Central memory CD4-positive, alpha-beta T cell (primary cell): ENCODE results near the gene FRAT1.
"Not testable (repeated sequence)": the region's sequence is repeated elsewhere in the genome, so short reads cannot be mapped to it uniquely, and the experiment has no call there.

ENCODE experiments used
- DNase-seq: peaks from one replicate; pipeline ENCODE4 v3.0.0; 2022
- total RNA-seq, 3 experiments: gene quantifications; one replicate each; lab custom pipeline; 2026; lab: John Stamatoyannopoulos, UW

FRAT1 gene
- total RNA-seq: 1.2 to 35.1 (median 26.4) reads per million in 3 experiments

DNA sequence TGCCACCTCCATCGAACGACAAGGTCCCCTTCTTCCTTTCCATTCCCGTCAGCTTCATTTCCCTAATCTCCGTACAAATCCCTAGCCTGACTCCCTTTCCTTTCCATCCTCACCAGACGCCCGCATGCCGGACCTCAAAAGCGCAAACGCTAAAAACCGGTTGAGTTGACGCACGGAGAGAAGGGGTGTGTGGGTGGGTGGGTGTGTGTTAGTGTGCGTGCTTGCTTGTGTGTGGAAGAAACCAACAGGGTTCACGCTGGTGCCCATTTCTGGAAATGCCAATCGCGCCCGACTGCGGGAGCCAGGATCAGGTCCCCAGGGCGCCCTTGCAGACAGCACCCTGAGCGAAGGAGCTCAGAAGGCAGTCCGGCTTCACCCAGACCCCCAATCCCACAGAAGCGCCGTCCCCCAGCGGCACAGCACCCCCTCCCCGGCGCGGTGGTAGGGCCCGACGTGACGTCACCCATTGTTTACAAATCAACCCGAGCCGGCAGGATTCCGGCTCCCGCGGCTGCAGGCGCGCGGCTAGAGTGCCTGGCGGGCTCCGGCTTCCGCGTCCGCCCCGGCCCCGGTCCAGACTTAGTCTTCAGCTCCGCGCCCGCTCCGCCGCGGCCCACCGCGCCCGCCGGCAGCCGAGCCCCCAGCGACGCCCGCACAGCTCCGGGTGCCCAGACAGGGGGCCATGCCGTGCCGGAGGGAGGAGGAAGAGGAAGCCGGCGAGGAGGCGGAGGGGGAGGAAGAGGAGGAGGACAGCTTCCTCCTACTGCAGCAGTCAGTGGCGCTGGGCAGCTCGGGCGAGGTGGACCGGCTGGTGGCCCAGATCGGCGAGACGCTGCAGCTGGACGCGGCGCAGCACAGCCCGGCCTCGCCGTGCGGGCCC lies at the start of gene FRAT1:
Gene FRAT1 (plus strand): TSS at position 500 of the 880 bp plus-strand sequence. CDS start 183 bp downstream, at position 683.
- peak; percentile 92 for DNase-seq

- DNase-seq: no peak
Measured at GRCh38 chr10:97270523-97271154, 48.4 kb upstream of the FRAT1 start.

- DNase-seq: no peak
Measured at GRCh38 chr10:97273700-97274099, 45.4 kb upstream of the FRAT1 start.

GRCh38 chr10:97274828-97275227 lies 44.2 kb upstream of the FRAT1 start:
- no peak for DNase-seq

GRCh38 chr10:97277551-97277950 lies 41.5 kb upstream of the FRAT1 start:
- no peak for DNase-seq

DNA sequence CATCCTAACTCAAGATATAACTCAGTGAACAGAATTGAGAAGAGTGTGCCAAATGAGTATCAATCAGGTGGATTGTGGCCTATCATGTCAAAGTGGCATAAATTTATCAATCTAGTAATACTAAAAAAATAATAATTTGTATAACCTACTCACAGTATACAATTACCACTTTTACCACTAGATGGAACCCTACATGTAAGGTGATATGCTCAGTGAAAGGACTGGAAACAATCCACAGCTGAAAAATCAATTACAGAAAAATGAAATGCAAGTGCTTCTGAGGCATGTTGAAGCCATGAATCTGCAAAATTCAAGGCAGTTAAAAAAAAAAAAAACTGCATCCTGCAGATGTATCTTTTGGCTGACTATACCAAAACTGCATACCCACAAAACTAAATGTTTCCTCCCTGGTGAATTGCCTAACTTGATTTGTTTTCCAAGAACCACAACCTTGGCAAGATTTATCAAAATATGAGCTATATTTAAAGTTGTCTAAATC lies 40.5 kb upstream of the FRAT1 start:
- DNase-seq: peak; percentile 41

GRCh38 chr10:97279121-97279815 lies 39.8 kb upstream of the FRAT1 start:
- no peak for DNase-seq

DNA sequence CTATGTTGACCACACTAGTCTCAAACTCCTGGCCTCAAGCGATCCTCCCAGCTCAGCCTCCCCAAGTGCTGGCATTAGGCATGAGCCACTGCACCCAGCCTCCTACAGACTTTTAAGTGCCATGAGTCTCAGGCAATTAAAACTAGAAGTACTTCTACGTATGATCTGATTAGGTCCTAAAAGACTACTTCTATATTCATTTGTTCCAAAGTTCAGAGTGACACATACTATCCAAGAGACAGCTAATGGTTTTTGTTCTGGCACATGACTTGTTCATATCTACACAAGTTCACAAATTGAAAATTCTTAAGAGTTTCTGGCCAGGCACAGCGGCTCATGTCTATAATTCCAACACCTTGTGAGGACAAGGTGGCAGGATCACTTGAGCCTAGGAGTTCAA lies 38.3 kb upstream of the FRAT1 start:
- no peak for DNase-seq

GRCh38 chr10:97290076-97290475 lies 29.0 kb upstream of the FRAT1 start:
- DNase-seq: not testable (repeated sequence)

DNA sequence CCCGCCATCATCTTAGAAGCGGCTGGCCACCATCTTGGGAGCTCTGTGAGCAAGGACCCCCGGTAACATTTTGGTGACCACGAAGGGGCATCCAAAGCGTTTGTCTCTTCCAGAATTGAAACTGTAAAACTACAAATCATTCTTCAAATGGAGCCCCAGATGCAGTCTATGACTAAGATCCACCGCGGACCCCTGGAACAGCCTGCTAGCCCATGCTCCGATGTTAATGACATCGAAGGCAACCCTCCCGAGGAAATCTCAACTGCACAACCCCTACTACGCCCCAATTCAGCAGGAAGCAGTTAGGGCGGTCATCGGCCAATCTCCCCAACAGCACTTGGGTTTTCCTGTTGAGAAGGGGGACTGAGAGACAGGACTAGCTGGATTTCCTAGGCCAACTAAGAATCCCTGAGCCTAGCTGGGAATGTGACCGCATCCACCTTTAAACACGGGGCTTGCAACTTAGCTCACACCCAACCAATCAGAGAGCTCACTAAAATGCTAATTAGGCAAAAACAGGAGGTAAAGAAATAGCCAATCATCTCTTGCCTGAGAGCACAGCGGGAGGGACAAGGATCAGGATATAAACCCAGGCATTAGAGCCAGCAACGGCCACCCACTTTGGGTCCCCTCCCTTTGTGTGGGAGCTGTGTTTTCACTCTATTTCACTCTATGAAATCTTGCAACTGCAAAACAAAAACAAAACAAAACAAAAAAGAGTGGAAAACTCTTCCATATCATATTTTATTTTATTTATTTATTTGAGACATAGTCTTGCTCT lies 28.3 kb upstream of the FRAT1 start:
- DNase-seq: not testable (repeated sequence)

DNA sequence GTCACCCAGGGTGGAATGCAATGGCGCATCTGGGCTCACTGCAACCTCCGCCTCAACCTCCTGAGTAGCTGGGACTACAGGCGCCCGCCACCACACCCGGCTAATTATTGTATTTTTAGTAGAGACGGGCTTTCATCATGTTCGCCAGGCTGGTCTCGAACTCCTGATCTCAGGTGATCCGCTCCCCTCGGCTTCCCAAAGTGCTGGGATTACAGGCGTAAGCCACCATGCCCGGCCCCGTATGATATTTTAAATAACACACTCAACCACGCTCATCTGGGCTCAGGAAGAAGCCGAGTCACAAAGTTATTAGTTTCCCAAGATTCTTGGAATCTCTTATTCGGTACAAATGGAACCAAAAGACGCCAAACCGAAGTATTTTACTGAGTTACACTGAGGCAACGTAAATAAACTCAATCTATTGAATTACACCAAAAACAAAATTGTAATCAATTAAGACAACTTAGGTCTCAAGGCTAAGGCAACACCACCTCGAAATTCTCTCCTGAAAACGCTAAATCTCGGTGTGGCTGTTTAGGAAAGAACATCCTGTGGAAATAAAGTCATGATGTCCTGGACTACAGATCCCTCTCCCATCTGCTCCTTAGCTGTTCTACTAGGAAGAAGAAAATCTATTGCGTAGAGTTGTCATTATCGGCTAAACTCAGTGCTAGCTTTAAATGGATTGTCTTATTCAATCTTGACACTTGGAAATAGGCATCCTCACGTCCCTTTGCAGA lies 27.5 kb upstream of the FRAT1 start:
- no peak for DNase-seq

DNA sequence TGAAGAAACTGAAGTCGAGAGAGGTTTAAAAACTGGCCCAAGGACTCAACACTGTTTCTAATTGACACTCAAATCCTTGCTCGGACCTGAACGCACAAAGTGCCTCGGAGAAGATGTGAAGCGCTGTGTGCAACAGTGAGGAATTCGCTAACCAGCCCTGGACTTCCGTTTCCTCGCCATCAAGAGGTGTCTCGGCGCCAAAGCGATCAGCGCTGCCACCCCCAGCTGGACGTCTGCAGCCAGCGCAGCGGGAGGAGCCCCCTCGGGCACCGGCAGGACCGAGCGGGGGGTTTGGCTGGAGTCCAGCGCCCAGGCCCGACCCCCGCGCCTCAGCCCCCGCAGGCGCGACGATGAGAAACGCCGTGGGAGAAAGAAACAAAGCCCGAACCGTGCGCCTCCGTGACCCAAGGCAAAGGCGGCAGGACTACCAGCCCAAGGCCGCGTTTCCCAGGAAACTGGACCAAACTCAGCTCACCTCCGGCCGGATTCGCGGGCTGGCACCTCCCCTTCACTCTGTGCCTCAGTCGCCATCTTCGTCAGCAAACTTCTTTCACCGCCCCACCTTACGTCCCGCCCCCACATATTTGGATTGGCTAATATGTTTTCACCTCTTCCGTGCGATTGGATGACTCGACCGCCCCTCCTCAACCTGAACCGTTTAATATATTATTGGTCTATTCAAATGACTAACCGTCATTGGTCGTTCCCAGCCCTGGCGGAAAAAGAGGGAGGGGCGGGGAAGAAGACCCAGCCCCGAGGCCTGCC lies 26.8 kb upstream of the FRAT1 start, which contains the start of gene ARHGAP19:
Gene ARHGAP19 (minus strand): TSS at position 541 of the 765 bp plus-strand sequence. CDS start 10 bp downstream, at position 531.
- DNase-seq: peak; percentile 95

DNA sequence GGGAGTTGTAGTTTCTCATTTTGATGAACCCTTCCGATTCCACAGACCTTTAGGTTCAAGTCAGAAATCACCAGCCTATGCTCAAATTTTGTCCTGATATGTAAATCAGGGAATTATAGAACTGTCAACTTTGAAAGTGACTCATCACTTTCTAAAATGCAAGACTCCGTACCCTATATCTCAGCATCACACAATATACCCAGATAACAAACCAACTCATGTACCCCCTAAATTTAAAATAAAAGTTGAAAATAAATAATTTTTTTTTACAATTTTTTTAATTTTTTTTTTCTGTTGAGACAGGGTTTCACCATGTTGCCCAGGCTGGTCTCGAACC lies 26.2 kb upstream of the FRAT1 start:
- no peak for DNase-seq

- DNase-seq: no peak
Measured at GRCh38 chr10:97297556-97298222, 21.4 kb upstream of the FRAT1 start.

- no peak for DNase-seq
Measured at GRCh38 chr10:97298223-97298571, 20.9 kb upstream of the FRAT1 start.

GRCh38 chr10:97300980-97301379 lies 18.1 kb upstream of the FRAT1 start:
- DNase-seq: no peak

DNA sequence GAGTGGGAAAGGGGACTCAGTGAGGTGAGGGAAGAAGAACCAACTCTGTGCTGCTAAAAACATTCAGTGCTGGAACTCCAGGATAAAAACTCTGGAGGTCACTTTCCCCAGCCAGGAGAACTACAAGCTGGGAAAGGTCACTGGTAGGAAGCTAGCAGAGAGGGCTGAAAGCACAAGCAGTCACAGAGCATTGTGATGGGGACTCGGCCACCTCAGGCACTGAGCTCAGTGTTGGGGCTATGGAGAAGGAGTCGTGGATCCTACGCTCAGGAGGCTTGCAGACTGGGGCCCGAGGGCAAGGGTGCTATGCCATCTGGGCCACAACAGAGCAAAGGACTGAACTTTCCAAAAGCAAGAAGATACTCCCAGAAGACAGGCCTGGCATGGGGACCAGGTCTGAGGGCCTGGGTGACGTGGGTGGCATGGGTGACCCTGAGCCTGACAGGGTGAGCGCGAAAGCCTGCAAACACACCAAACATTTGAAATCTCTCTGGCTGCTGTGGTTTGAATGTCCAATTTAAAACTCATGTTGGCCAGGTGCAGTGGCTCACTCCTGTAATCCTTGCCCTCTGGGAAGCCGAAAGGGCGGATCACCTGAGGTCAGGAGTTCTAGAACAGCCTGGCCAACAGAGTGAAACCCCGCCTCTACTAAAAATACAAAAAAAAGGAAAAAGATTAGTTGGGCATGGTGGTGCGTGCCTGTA lies 16.8 kb upstream of the FRAT1 start:
- no peak for DNase-seq

GRCh38 chr10:97307441-97307840 lies 11.6 kb upstream of the FRAT1 start:
- no peak for DNase-seq

DNA sequence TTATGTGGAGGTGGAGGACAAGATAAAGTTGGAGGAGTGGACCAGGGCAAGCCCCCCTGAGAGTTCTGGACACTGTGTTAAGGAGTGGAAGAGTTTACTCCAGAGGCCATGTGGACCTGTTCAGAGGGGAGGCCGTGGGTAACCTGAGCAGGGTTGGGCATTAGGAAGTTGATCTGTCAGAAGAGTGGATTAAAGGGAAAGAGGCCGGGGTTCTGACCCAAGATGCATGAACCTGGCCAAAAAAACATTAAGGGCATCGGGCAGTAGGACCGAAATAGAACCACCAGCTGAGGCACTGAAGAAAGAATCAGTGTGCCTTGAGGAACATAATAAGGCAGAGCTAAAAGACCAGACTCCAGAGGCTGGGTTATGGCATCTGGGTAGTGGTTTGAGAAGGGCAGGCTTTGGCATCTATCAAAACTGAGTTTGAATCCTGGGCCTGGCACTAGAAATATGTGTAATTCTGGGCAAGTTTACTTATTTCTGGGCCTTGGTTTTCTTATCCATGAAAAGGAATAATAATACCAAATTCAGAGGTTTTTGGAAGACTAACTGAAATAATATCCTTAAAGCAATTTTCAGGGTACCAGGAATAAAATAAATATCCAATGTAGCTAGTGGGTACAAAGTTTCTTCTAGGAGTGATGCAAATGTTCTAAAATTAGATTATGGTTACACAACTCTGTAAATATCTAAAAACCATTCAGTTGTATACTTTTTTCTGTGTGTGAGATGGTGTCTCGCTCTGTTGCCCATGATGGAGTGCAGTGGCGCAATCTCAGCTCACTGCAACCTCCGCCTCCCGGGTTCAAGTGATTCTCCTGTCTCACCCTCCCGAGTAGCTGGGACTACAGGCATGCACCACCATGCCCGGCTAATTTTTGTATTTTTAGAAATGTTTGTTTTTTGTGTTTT lies 10.9 kb upstream of the FRAT1 start:
- DNase-seq: no peak
